Thoracic aorta (tissue), 2 donors: ENCODE measurements around the gene TRIL. TPM values are rescaled to one million over a fixed set of nuclear protein-coding genes. Genes with fewer than 3 reads are reported as not detected.

Experiments
- ATAC-seq: fragments of 150-250 bp; one replicate; pipeline ENCODE4 v1.8.0; 2017; ENCODE audit warnings: low read depth; ENCODE audit not compliant: insufficient number of reproducible peaks, low FRiP score
- DNase-seq: peaks from one replicate; pipeline ENCODE4 v3.0.0-alpha.2; 2020; ENCODE audit warnings: low spot score
- H3K27ac ChIP-seq, 2 donors: fragments of 200-600 bp; sonication (generic); 1 replicate in 1 of 2; 2 replicates in 1 of 2; pipeline ENCODE4 v1.5.1; 2016; ENCODE audit warnings: mild to moderate bottlenecking in 2 of 2, moderate library complexity in 2 of 2
- H3K27me3 ChIP-seq: fragments of 200-600 bp; sonication (generic); replicated peaks from 2 replicates; pipeline ENCODE4 v1.6.0; 2016; ENCODE audit warnings: mild to moderate bottlenecking; ENCODE audit not compliant: insufficient read depth
- H3K36me3 ChIP-seq: fragments of 200-600 bp; sonication (generic); one replicate; pipeline ENCODE4 v1.5.1; 2016
- H3K4me1 ChIP-seq, 2 donors: fragments of 200-600 bp; sonication (generic); 1 replicate in 1 of 2; 2 replicates in 1 of 2; pipeline versions ENCODE4 v1.5.1 to v1.6.0; 2016; ENCODE audit warnings: low read depth in 2 of 2, mild to moderate bottlenecking in 1 of 2; ENCODE audit not compliant: control insufficient read depth in 1 of 2
- H3K4me3 ChIP-seq: fragments of 200-600 bp; sonication (generic); 2 replicates; pipeline ENCODE4 v1.5.1; 2016; ENCODE audit warnings: mild to moderate bottlenecking
- H3K9me3 ChIP-seq: fragments of 200-600 bp; sonication (generic); 2 replicates; pipeline ENCODE4 v1.5.1; 2016
- total RNA-seq, 2 donors: library from RNA; depleted of rRNA; stranded (reverse); fragments of >200 nt; gene quantifications; one replicate each; pipeline versions ENCODE4 v1.1.0 to v1.2.3, GENCODE V29; 2016
- TF ChIP-seq, protein P1 (sequence below): fragments of 200-600 bp; sonication (generic); IDR thresholded peaks from one replicate; pipeline ENCODE4 v1.5.1; 2019; ENCODE audit warnings: antibody characterized with exemption

The TRIL gene
- total RNA-seq, 2 donors from 2014 or later, result 0.49 to 2.6 TPM

DNA sequence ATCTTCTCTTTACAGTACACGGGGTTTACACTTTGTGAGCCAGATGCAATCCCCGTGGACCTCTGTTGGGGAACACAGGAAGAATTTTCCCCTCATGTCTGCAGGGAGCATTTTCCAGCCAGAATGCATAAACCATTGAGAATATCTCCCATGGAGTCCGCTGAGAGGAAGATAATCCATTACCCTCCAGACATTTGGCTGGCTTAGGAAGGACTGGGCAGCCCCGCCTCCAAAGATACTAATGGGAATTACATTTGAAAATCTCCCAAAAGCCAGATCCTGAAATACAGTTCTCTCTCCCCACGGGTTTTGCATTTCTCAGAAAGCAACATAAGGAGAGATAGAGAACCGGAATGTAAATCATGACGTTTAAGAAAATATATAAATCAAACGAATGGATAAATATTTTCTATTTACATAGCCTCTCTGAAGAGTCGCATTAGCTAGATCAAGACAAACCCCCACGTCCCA lies 53.5 kb downstream of the TRIL start:
- Histone ChIP-seq H3K4me3 (peak overlapping the region; percentile 34), H3K27ac (no peak overlapping the region), H3K36me3 (no peaks in the 10 kb centered on the region), H3K9me3 (no peaks in the 10 kb centered on the region), H3K27me3 (no peaks in the 10 kb centered on the region), H3K4me1 (no peaks in the 10 kb centered on the region)
- ATAC-seq (no peak), DNase-seq (no peak)
- TF ChIP-seq, protein P1, sequence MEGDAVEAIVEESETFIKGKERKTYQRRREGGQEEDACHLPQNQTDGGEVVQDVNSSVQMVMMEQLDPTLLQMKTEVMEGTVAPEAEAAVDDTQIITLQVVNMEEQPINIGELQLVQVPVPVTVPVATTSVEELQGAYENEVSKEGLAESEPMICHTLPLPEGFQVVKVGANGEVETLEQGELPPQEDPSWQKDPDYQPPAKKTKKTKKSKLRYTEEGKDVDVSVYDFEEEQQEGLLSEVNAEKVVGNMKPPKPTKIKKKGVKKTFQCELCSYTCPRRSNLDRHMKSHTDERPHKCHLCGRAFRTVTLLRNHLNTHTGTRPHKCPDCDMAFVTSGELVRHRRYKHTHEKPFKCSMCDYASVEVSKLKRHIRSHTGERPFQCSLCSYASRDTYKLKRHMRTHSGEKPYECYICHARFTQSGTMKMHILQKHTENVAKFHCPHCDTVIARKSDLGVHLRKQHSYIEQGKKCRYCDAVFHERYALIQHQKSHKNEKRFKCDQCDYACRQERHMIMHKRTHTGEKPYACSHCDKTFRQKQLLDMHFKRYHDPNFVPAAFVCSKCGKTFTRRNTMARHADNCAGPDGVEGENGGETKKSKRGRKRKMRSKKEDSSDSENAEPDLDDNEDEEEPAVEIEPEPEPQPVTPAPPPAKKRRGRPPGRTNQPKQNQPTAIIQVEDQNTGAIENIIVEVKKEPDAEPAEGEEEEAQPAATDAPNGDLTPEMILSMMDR, result no peak

DNA sequence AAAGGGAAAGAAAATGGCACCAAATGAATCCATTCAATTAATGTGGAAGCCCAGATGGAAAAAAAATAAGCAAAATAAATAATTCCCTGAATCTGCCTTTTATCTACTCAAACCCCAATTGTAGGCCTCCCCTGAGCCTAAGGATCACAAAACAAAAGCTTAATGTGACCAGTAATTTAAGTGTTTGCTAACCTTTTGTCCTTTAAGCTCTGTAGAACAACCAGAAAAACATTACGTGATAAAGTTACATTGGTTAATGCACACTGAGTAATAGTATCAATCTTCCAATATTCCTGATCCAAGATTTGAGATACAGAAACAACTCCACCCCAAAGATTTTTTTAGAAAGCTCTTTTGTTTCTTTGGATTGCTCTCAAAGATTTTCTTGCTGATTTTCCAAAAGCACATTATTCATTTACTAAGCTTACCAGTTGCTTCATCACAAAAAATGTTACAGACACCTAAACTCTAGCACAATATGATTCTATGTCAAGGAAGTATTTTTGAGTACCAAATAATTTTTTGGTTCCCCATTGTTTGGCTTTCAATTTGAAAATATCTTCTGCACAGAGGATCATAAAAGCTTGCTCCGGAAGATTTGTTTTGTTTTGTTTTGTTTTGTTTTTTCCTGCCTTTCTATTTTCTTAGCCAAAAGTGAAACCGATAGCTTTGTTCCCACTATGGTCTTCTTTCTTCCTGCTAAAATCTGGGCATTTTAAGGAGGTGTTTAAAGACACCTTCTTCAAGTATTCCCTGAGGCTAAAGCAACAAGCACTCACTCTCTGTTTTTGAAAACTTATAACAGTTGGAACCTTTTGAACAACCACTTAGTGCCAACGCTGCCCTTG lies 54.2 kb downstream of the TRIL start:
- ATAC-seq (no peak), DNase-seq (no peak)
- H3K9me3 ChIP-seq, result no peaks in the 10 kb centered on the region
- TF ChIP-seq, protein P1, result no peak
- no peaks in the 10 kb centered on the region for H3K4me1 ChIP-seq
- H3K4me3 ChIP-seq, result peak overlapping the region; percentile 34
- no peaks in the 10 kb centered on the region for H3K36me3 ChIP-seq
- no peaks in the 10 kb centered on the region for H3K27me3 ChIP-seq
- H3K27ac ChIP-seq, result no peak overlapping the region

Other genes starting within 250 kb of the TRIL start
- 10 to 100 TPM; 21.0 to 22.9 TPM for gene CPVL, start 188.2 kb upstream of the TRIL start, total RNA-seq
- 10 to 100 TPM; 22.6 to 44.7 TPM for gene CHN2, start 236.4 kb upstream of the TRIL start, total RNA-seq